ENCODE measurements around the gene VPS51. TPM values are rescaled to one million over a fixed set of nuclear protein-coding genes. Genes with fewer than 3 reads are reported as not detected.

VPS51 gene
- total RNA-seq, 2 donors from 2014 or later: 181 to 217 TPM

GRCh38 chr11:65063532-65063931 is 32.5 kb upstream of the VPS51 start:
- peaks cover 6% of the 10 kb centered on the region for H3K27me3 Mint-ChIP-seq
- H3K36me3 Mint-ChIP-seq (ENCODE audit: low read depth): no peaks in the 10 kb centered on the region
- peaks cover 16% of the 10 kb centered on the region for H3K4me1 Mint-ChIP-seq
- no peaks in the 10 kb centered on the region for H3K9me3 ChIP-seq (ENCODE audit: control insufficient read depth, low read length, poor library complexity, severe bottlenecking)
- H3K4me3 Mint-ChIP-seq: no peak overlapping the region
- DNase-seq (no peak), ATAC-seq (no peak)
- no peak overlapping the region for H3K27ac Mint-ChIP-seq

DNA sequence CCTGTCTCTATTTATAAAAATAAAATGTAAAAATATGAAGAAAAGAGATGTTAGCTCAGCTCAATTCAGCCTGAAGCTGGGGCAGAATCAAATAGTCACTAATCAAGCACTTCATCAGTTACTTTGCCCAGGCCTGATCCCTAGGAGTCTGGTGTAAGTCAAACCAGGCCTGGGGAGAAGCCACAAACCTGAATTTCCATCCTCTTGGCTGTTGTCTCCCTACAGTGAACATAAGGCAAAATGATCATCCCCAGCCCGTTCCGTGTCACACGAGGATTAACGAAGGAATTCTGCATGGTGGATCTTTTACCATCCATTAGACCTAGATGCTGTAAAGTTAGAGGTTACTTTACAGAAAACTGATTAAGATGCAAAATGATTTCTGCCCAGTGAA is 31.2 kb upstream of the VPS51 start:
- H3K9me3 ChIP-seq (ENCODE audit: control insufficient read depth, low read length, poor library complexity, severe bottlenecking): no peaks in the 10 kb centered on the region
- no peak for ATAC-seq
- H3K36me3 Mint-ChIP-seq (ENCODE audit: low read depth): no peaks in the 10 kb centered on the region
- H3K4me1 Mint-ChIP-seq: peaks cover 12% of the 10 kb centered on the region
- peaks cover 6% of the 10 kb centered on the region for H3K27me3 Mint-ChIP-seq
- no peak overlapping the region for H3K27ac Mint-ChIP-seq
- no peak for DNase-seq
- no peak overlapping the region for H3K4me3 Mint-ChIP-seq

DNA sequence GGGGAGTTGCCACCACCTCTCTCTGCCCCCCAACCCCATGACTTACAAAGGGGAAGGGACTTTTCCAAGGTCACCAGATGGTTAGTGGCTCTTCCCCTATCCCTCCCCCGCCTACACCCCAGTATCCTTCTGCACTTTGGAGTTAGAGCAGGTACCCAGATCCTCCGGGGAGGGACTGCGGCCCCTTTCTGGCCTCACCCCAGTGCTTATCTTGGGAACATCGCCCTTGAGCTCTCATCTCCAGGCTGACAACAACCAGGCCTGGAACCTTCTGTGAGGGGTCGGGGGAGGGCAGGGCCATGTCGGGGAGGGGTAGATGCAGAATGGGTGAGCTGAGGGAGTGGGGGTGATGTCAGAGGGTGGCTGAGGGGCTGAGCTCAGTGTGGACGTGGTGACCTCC is 30.2 kb upstream of the VPS51 start:
- DNase-seq: no peak
- no peak overlapping the region for H3K4me3 Mint-ChIP-seq
- no peaks in the 10 kb centered on the region for H3K36me3 Mint-ChIP-seq (ENCODE audit: low read depth)
- no peaks in the 10 kb centered on the region for H3K9me3 ChIP-seq (ENCODE audit: control insufficient read depth, low read length, poor library complexity, severe bottlenecking)
- peaks cover 8% of the 10 kb centered on the region for H3K4me1 Mint-ChIP-seq
- ATAC-seq: no peak
- H3K27me3 Mint-ChIP-seq: peaks cover 6% of the 10 kb centered on the region
- H3K27ac Mint-ChIP-seq: no peak overlapping the region

GRCh38 chr11:65066315-65066714 is 29.7 kb upstream of the VPS51 start:
- H3K4me1 Mint-ChIP-seq: peaks cover 4% of the 10 kb centered on the region
- peaks cover 6% of the 10 kb centered on the region for H3K27me3 Mint-ChIP-seq
- H3K27ac Mint-ChIP-seq: no peak overlapping the region
- DNase-seq (no peak), ATAC-seq (no peak)
- no peaks in the 10 kb centered on the region for H3K9me3 ChIP-seq (ENCODE audit: control insufficient read depth, low read length, poor library complexity, severe bottlenecking)
- no peaks in the 10 kb centered on the region for H3K36me3 Mint-ChIP-seq (ENCODE audit: low read depth)
- no peak overlapping the region for H3K4me3 Mint-ChIP-seq

- Mint-ChIP-seq H3K27ac (no peak overlapping the region), H3K4me3 (no peak overlapping the region), H3K4me1 (peaks cover 4% of the 10 kb centered on the region), H3K36me3 (ENCODE audit: low read depth) (no peaks in the 10 kb centered on the region), H3K27me3 (peaks cover 6% of the 10 kb centered on the region)
- no peaks in the 10 kb centered on the region for H3K9me3 ChIP-seq (ENCODE audit: control insufficient read depth, low read length, poor library complexity, severe bottlenecking)
- no peak for DNase-seq
- no peak for ATAC-seq
Measured at GRCh38 chr11:65066805-65067291, 29.2 kb upstream of the VPS51 start.

DNA sequence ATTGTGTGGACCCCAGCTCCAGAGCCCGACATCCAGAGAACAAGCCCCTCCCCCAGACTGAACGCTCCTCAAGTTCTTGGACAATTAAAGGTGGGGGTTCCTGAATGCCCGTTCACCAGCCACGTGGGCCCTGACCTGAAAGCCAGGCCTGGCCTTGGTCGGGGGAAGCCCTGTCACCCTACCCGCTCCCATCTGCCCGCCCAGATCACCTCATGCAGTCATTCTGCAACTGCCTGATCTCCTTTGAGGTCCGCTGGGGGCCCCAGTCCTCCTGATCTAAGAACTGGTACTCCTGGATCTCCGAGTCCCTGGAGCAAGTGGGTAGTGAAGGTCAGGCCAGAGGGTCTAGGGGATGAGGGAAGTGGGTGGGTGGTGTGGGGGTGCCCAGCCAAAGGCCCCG is 28.6 kb upstream of the VPS51 start:
- H3K4me1 Mint-ChIP-seq: no peaks in the 10 kb centered on the region
- ATAC-seq: no peak
- H3K9me3 ChIP-seq (ENCODE audit: control insufficient read depth, low read length, poor library complexity, severe bottlenecking): no peaks in the 10 kb centered on the region
- H3K36me3 Mint-ChIP-seq (ENCODE audit: low read depth): no peaks in the 10 kb centered on the region
- peaks cover 6% of the 10 kb centered on the region for H3K27me3 Mint-ChIP-seq
- no peak overlapping the region for H3K4me3 Mint-ChIP-seq
- H3K27ac Mint-ChIP-seq: no peak overlapping the region
- DNase-seq: no peak

DNA sequence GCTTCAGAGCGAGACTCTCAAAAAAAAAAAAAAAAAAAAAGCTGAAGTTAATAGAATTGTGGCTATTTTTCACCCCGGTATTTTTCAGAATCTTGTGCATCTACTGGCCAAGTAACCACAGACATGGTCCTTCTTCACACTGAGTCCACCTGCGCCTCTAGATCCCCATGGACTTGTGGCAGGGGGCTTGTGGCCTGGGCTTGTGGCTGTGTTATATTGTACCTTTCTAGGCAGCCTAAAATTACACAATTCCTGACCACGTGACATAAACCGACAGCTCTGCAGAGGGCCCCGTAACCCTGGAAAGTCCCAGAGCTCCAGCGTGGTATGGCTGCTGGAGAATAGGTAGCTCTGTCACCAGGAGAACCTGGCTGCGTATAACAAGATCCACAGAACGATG is 26.8 kb upstream of the VPS51 start:
- ATAC-seq: no peak
- Mint-ChIP-seq H3K4me1 (no peaks in the 10 kb centered on the region), H3K27me3 (no peaks in the 10 kb centered on the region), H3K27ac (no peak overlapping the region), H3K36me3 (ENCODE audit: low read depth) (no peaks in the 10 kb centered on the region), H3K4me3 (no peak overlapping the region)
- no peak for DNase-seq
- H3K9me3 ChIP-seq (ENCODE audit: control insufficient read depth, low read length, poor library complexity, severe bottlenecking): no peaks in the 10 kb centered on the region

GRCh38 chr11:65071907-65072630 is 23.9 kb upstream of the VPS51 start:
- Mint-ChIP-seq H3K4me1 (no peaks in the 10 kb centered on the region), H3K27me3 (no peaks in the 10 kb centered on the region), H3K4me3 (no peak overlapping the region), H3K27ac (no peak overlapping the region), H3K36me3 (ENCODE audit: low read depth) (no peaks in the 10 kb centered on the region)
- ATAC-seq (no peak), DNase-seq (no peak)
- no peaks in the 10 kb centered on the region for H3K9me3 ChIP-seq (ENCODE audit: control insufficient read depth, low read length, poor library complexity, severe bottlenecking)

GRCh38 chr11:65072631-65072966 is 23.4 kb upstream of the VPS51 start:
- ATAC-seq (no peak), DNase-seq (no peak)
- Mint-ChIP-seq H3K27ac (no peak overlapping the region), H3K4me1 (no peaks in the 10 kb centered on the region), H3K4me3 (no peak overlapping the region), H3K27me3 (no peaks in the 10 kb centered on the region), H3K36me3 (ENCODE audit: low read depth) (no peaks in the 10 kb centered on the region)
- H3K9me3 ChIP-seq (ENCODE audit: control insufficient read depth, low read length, poor library complexity, severe bottlenecking): no peaks in the 10 kb centered on the region

- no peak for ATAC-seq
- DNase-seq: no peak
- H3K4me1 Mint-ChIP-seq: peaks cover 8% of the 10 kb centered on the region
- no peaks in the 10 kb centered on the region for H3K36me3 Mint-ChIP-seq (ENCODE audit: low read depth)
- H3K9me3 ChIP-seq (ENCODE audit: control insufficient read depth, low read length, poor library complexity, severe bottlenecking): no peaks in the 10 kb centered on the region
- peak overlapping the region; percentile 49 for H3K27ac Mint-ChIP-seq
- peak overlapping the region; percentile 25 for H3K4me3 Mint-ChIP-seq
- no peaks in the 10 kb centered on the region for H3K27me3 Mint-ChIP-seq
Measured at GRCh38 chr11:65077451-65077850, 18.6 kb upstream of the VPS51 start.

DNA sequence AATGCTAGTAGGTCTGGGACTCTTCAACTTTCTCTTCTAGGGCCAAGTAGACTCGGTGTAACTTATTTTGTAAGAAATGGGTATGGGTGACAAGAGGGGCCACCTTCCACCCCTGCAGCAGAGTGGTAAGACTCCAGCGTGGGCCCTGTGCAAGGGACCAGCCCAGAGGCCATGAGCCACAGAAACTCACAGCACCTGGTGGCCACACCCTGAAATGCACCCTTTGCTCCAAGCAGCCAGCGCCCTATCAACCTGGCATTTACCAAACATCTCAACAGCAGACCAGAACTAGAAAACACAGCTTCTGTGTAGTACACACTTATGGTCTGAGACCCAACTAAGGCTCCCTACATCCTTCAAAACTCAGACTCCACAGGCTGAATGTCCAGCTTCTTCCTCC is 17.9 kb upstream of the VPS51 start:
- H3K27ac Mint-ChIP-seq: peak overlapping the region; percentile 49

DNA sequence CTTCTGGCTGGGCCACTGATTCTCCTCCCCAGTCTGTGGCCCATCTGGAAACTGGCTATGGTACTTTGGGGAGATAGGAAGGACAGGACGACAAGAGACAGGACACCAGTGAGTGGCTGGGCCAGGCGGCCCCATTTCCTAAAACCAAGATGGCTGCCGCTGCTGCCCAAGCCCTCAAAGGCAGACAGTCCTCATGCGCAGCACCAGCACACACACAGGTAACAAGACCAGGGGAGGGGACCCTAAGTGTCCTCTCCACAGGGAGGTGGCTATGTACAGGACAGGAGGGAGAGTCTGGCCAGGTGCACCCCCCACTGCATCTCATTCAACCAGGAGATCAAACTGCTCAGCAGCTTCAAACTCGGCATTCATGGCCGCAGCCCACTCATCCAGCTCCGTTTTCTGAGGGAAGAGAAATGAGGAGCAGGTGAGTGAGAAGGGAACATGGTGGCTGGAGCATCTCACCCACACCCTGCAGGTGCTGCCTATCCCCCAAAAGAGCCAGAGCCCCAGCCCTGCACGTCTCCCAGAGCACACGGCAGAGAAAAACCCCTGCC is 17.1 kb upstream of the VPS51 start:
- Mint-ChIP-seq H3K36me3 (ENCODE audit: low read depth) (no peaks in the 10 kb centered on the region), H3K4me3 (no peak overlapping the region), H3K27me3 (no peaks in the 10 kb centered on the region), H3K27ac (peak overlapping the region; percentile 49), H3K4me1 (peaks cover 12% of the 10 kb centered on the region)
- H3K9me3 ChIP-seq (ENCODE audit: control insufficient read depth, low read length, poor library complexity, severe bottlenecking): no peaks in the 10 kb centered on the region
- ATAC-seq (no peak), DNase-seq (no peak)

More for the DNA sequence above, 17.9 kb upstream of the VPS51 start:
- H3K9me3 ChIP-seq (ENCODE audit: control insufficient read depth, low read length, poor library complexity, severe bottlenecking): no peaks in the 10 kb centered on the region
- ATAC-seq (peak; percentile 99), DNase-seq (peak; percentile 49 to 66 (median 54))
- H3K36me3 Mint-ChIP-seq (ENCODE audit: low read depth): no peaks in the 10 kb centered on the region
- peaks cover 8% of the 10 kb centered on the region for H3K4me1 Mint-ChIP-seq
- H3K27me3 Mint-ChIP-seq: no peaks in the 10 kb centered on the region
- H3K4me3 Mint-ChIP-seq: no peak overlapping the region

- Mint-ChIP-seq H3K4me1 (peaks cover 21% of the 10 kb centered on the region), H3K27me3 (no peaks in the 10 kb centered on the region), H3K4me3 (peak overlapping the region; percentile 98), H3K27ac (peak overlapping the region; percentile 96), H3K36me3 (ENCODE audit: low read depth) (peaks cover 8% of the 10 kb centered on the region)
- H3K9me3 ChIP-seq (ENCODE audit: control insufficient read depth, low read length, poor library complexity, severe bottlenecking): no peaks in the 10 kb centered on the region
- no peak for DNase-seq
- ATAC-seq: no peak
Measured at GRCh38 chr11:65083134-65083833, 12.7 kb upstream of the VPS51 start.
